ENCODE results near the gene ANKHD1. TPM values are rescaled to one million over a fixed set of nuclear protein-coding genes. Genes with fewer than 3 reads are reported as not detected.
A peak's percentile ranks its signal among the peaks of the same experiment; 100 is the strongest.

Gene ANKHD1
- polyA plus RNA-seq, 1 donor from 2014 or later, result 61.8 TPM

DNA sequence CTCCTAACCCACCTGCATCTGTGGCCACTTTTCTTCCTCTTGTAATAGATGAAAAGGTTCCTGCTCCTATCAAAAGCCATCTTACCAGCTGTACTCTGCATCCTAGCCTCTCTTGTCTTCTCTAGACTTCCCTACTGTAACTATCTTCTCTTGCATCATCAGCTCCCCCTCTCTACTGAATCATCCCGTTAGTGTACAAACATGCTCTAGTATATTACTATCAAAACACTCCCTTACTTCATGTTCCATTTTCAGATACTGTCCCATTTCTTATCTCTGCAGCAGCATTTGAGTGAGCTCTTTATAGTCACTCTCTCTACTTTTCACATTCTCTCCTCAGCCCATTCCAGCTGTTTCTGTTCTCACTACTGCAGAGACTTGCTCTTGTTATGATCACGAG is 152.8 kb downstream of the ANKHD1 start:
- Histone ChIP-seq H3K9ac (ENCODE audit: low read length) (no peak overlapping the region), H2AFZ (ENCODE audit: low read depth, low read length) (no peak overlapping the region), H3K27ac (ENCODE audit: low read length) (no peak overlapping the region), H3K4me3 (ENCODE audit: low read length) (no peak overlapping the region), H3K9me2 (ENCODE audit: insufficient read depth, low read length) (no peaks in the 10 kb centered on the region), H3K79me2 (replicated peaks; ENCODE audit: insufficient read depth, low read length) (peaks cover 27% of the 10 kb centered on the region), H3K9me3 (ENCODE audit: low read length) (no peaks in the 10 kb centered on the region), H4K20me1 (ENCODE audit: insufficient read depth) (no peaks in the 10 kb centered on the region), H3K36me3 (ENCODE audit: insufficient read depth, low read length) (no peaks in the 10 kb centered on the region), H3K4me2 (ENCODE audit: low read length) (no peak overlapping the region), H3F3A (ENCODE audit: insufficient read depth, low read length, poor library complexity, severe bottlenecking) (no peaks in the 10 kb centered on the region), H3K27me3 (ENCODE audit: insufficient read depth, low read depth, low read length) (no peaks in the 10 kb centered on the region)
- TF ChIP-seq MXI1 (conservative IDR thresholded peaks at IDR 0.05; ENCODE audit: poor library complexity, severe bottlenecking) (no peak), POLR2AphosphoS5 (IDR thresholded peaks at IDR 0.05) (no peak)
- TF ChIP-seq, protein P1, sequence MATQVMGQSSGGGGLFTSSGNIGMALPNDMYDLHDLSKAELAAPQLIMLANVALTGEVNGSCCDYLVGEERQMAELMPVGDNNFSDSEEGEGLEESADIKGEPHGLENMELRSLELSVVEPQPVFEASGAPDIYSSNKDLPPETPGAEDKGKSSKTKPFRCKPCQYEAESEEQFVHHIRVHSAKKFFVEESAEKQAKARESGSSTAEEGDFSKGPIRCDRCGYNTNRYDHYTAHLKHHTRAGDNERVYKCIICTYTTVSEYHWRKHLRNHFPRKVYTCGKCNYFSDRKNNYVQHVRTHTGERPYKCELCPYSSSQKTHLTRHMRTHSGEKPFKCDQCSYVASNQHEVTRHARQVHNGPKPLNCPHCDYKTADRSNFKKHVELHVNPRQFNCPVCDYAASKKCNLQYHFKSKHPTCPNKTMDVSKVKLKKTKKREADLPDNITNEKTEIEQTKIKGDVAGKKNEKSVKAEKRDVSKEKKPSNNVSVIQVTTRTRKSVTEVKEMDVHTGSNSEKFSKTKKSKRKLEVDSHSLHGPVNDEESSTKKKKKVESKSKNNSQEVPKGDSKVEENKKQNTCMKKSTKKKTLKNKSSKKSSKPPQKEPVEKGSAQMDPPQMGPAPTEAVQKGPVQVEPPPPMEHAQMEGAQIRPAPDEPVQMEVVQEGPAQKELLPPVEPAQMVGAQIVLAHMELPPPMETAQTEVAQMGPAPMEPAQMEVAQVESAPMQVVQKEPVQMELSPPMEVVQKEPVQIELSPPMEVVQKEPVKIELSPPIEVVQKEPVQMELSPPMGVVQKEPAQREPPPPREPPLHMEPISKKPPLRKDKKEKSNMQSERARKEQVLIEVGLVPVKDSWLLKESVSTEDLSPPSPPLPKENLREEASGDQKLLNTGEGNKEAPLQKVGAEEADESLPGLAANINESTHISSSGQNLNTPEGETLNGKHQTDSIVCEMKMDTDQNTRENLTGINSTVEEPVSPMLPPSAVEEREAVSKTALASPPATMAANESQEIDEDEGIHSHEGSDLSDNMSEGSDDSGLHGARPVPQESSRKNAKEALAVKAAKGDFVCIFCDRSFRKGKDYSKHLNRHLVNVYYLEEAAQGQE (IDR thresholded peaks at IDR 0.05; ENCODE audit: borderline replicate concordance), result no peak

DNA sequence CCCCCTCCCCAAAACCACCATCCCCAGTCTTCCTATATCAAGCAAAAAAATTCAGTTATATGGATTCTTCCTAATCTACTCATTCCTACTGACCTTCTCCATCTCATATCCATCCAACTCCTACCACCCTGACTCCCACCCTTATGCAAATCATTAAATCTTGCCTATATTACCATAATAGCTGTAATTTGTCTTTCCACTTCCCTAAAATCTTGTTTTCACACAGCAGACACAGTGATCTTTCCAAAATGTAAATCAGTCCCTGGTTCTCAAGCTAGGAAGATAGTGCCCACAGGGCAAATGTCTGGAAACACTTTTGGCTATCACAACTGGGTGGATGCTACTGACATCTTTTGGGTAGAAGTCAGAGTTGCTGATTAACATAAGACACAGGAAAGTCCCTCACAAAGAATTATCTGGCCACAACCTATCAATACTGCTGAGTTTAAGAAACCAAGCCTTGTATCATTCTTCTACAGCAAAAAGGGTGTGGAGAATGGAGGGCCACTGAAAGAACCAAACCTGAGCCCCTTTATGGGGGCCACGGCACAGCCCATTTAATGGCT is 154.2 kb downstream of the ANKHD1 start:
- H3K27me3 ChIP-seq (ENCODE audit: insufficient read depth, low read depth, low read length), result no peaks in the 10 kb centered on the region
- no peaks in the 10 kb centered on the region for H3K9me2 ChIP-seq (ENCODE audit: insufficient read depth, low read length)
- no peaks in the 10 kb centered on the region for H3F3A ChIP-seq (ENCODE audit: insufficient read depth, low read length, poor library complexity, severe bottlenecking)
- no peaks in the 10 kb centered on the region for H3K9me3 ChIP-seq (ENCODE audit: low read length)
- peak overlapping the region; percentile 75 for H3K4me3 ChIP-seq (ENCODE audit: low read length)
- no peak overlapping the region for H2AFZ ChIP-seq (ENCODE audit: low read depth, low read length)
- peak overlapping the region; percentile 90 for H3K27ac ChIP-seq (ENCODE audit: low read length)
- no peaks in the 10 kb centered on the region for H4K20me1 ChIP-seq (ENCODE audit: insufficient read depth)
- H3K4me2 ChIP-seq (ENCODE audit: low read length), result peak overlapping the region; percentile 93
- peak overlapping the region; percentile 84 for H3K9ac ChIP-seq (ENCODE audit: low read length)
- H3K79me2 ChIP-seq (replicated peaks; ENCODE audit: insufficient read depth, low read length), result peaks cover 27% of the 10 kb centered on the region
- no peak for TF ChIP-seq EZH2 (IDR thresholded peaks at IDR 0.05; ENCODE audit: borderline replicate concordance, insufficient read depth, low read length, poor library complexity, severe bottlenecking)
- TF ChIP-seq, protein P2, sequence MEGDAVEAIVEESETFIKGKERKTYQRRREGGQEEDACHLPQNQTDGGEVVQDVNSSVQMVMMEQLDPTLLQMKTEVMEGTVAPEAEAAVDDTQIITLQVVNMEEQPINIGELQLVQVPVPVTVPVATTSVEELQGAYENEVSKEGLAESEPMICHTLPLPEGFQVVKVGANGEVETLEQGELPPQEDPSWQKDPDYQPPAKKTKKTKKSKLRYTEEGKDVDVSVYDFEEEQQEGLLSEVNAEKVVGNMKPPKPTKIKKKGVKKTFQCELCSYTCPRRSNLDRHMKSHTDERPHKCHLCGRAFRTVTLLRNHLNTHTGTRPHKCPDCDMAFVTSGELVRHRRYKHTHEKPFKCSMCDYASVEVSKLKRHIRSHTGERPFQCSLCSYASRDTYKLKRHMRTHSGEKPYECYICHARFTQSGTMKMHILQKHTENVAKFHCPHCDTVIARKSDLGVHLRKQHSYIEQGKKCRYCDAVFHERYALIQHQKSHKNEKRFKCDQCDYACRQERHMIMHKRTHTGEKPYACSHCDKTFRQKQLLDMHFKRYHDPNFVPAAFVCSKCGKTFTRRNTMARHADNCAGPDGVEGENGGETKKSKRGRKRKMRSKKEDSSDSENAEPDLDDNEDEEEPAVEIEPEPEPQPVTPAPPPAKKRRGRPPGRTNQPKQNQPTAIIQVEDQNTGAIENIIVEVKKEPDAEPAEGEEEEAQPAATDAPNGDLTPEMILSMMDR (IDR thresholded peaks at IDR 0.05; ENCODE audit: poor library complexity, severe bottlenecking), result no peak
- H3K36me3 ChIP-seq (ENCODE audit: insufficient read depth, low read length), result no peaks in the 10 kb centered on the region

DNA sequence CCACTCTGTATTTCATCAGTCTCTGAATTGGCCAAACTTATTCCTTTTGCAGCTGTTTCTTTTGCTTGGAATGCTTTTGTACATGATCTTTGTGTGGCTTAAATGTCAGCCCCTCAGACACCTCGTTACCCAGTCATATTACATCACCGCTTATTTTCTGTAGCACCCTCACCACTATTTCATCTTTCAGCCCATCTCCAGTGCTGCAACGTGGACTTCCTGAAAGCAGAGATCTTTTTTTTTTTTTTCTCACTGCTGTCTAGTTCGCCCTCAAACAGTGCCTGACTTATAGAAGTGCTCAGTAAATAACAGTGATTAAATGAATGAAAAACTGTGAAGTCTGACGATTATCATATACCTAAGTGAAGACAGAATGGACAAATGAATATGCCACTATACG is 154.8 kb downstream of the ANKHD1 start:
- H3K9me3 ChIP-seq (ENCODE audit: low read length), result no peaks in the 10 kb centered on the region
- H3K79me2 ChIP-seq (replicated peaks; ENCODE audit: insufficient read depth, low read length), result peaks cover 27% of the 10 kb centered on the region
- H3K9ac ChIP-seq (ENCODE audit: low read length), result peak overlapping the region; percentile 84
- peak overlapping the region; percentile 90 for H3K27ac ChIP-seq (ENCODE audit: low read length)
- TF ChIP-seq SMC3 (conservative IDR thresholded peaks at IDR 0.05; ENCODE audit: poor library complexity) (no peak), EZH2 (IDR thresholded peaks at IDR 0.05; ENCODE audit: borderline replicate concordance, insufficient read depth, low read length, poor library complexity, severe bottlenecking) (no peak), MXI1 (conservative IDR thresholded peaks at IDR 0.05; ENCODE audit: poor library complexity, severe bottlenecking) (no peak), EP300 (conservative IDR thresholded peaks at IDR 0.05; ENCODE audit: poor library complexity, severe bottlenecking) (no peak), RAD21 (conservative IDR thresholded peaks at IDR 0.05) (no peak), TAF1 (IDR thresholded peaks at IDR 0.05; ENCODE audit: low read depth) (no peak), POLR2AphosphoS5 (IDR thresholded peaks at IDR 0.05) (no peak)
- TF ChIP-seq, protein P2 (IDR thresholded peaks at IDR 0.05; ENCODE audit: poor library complexity, severe bottlenecking), result no peak
- TF ChIP-seq, protein P1 (IDR thresholded peaks at IDR 0.05; ENCODE audit: borderline replicate concordance), result no peak
- no peaks in the 10 kb centered on the region for H3F3A ChIP-seq (ENCODE audit: insufficient read depth, low read length, poor library complexity, severe bottlenecking)
- H3K9me2 ChIP-seq (ENCODE audit: insufficient read depth, low read length), result no peaks in the 10 kb centered on the region
- H3K36me3 ChIP-seq (ENCODE audit: insufficient read depth, low read length), result no peaks in the 10 kb centered on the region
- H3K4me3 ChIP-seq (ENCODE audit: low read length), result peak overlapping the region; percentile 75
- H4K20me1 ChIP-seq (ENCODE audit: insufficient read depth), result no peaks in the 10 kb centered on the region
- H2AFZ ChIP-seq (ENCODE audit: low read depth, low read length), result no peak overlapping the region
- H3K4me2 ChIP-seq (ENCODE audit: low read length), result peak overlapping the region; percentile 93
- no peaks in the 10 kb centered on the region for H3K27me3 ChIP-seq (ENCODE audit: insufficient read depth, low read depth, low read length)
